Measurements from ENCODE around the gene TRIM52. TPM values are rescaled to one million over a fixed set of nuclear protein-coding genes. Genes with fewer than 3 reads are reported as not detected.
A peak's percentile ranks its signal among the peaks of the same experiment; 100 is the strongest.

TRIM52 gene
- total RNA-seq, 1 experiment from 2014 or later, result 15.2 TPM

- H2AFZ ChIP-seq, result no peak overlapping the region
- ChIA-PET CTCF (no interaction called here), POLR2A (ENCODE audit: unreplicated experiment) (no interaction called here)
- peaks cover 14% of the 10 kb centered on the region; the same call in 1 of the 2 replicates for H4K20me1 ChIP-seq (ENCODE audit: insufficient read depth)
- H3K79me2 ChIP-seq (ENCODE audit: low read depth), result peaks cover 29% of the 10 kb centered on the region
- H3K9me2 ChIP-seq (ENCODE audit: insufficient read depth), result no peaks in the 10 kb centered on the region
- H3K27me3 ChIP-seq (ENCODE audit: insufficient read depth, low read depth), result no peaks in the 10 kb centered on the region
- no TSS peak for BruUV-seq (replicated peaks)
- no peaks in the 10 kb centered on the region for H3K9me3 ChIP-seq (ENCODE audit: insufficient read depth, low read depth)
- intact Hi-C loops (cut with micrococcal nuclease; ENCODE audit: unreplicated experiment), result loop anchor here (5.0 kb wide), 1 partner anchor 401 kb away; the partner anchor contains the start of gene ZFP62
- TF ChIP-seq CTCF (conservative IDR thresholded peaks at IDR 0.05) (no peak), EZH2 (IDR thresholded peaks at IDR 0.05; ENCODE audit: low read depth) (no peak)
- no peak overlapping the region for H3K27ac ChIP-seq
- H3K4me2 ChIP-seq, result no peak overlapping the region
- no peak overlapping the region for H3K4me3 ChIP-seq
- DNase-seq, result no peak
- H3K4me1 ChIP-seq (replicated peaks; ENCODE audit: insufficient read depth), result peaks cover 17% of the 10 kb centered on the region
- no peaks in the 10 kb centered on the region for H3K36me3 ChIP-seq (ENCODE audit: low read depth)
- H3F3A ChIP-seq (ENCODE audit: insufficient read depth, low read depth), result peaks cover 14% of the 10 kb centered on the region
Measured at GRCh38 chr5:181263633-181264032, 2.7 kb upstream of the TRIM52 start.

GRCh38 chr5:181261320-181262049 is 542 bp upstream of the TRIM52 start:
- ChIA-PET CTCF (interaction anchor here (0.7 kb wide), 1 partner anchor 105 kb away, joined by 4 read pairs; no protein-coding TSS in a partner anchor), POLR2A (ENCODE audit: unreplicated experiment) (interaction anchor here (0.5 to 1.0 kb wide), 2 partner anchors 10 to 18 kb away, joined by 4 to 6 read pairs; partner anchors contain the start of gene RACK1)
- intact Hi-C loops (cut with micrococcal nuclease; ENCODE audit: unreplicated experiment), result loop anchor here (1.0 to 5.0 kb wide), 3 partner anchors 15 to 399 kb away; partner anchors contain the start of gene ZFP62
- Histone ChIP-seq H3K9me2 (ENCODE audit: insufficient read depth) (no peaks in the 10 kb centered on the region), H3F3A (ENCODE audit: insufficient read depth, low read depth) (peaks cover 33% of the 10 kb centered on the region), H3K79me2 (ENCODE audit: low read depth) (peaks cover 46% of the 10 kb centered on the region), H3K4me2 (peak overlapping the region; percentile 99), H2AFZ (peak overlapping the region; percentile 99), H4K20me1 (ENCODE audit: insufficient read depth) (peaks cover 32% of the 10 kb centered on the region), H3K4me3 (peak overlapping the region; percentile 96), H3K27me3 (ENCODE audit: insufficient read depth, low read depth) (no peaks in the 10 kb centered on the region), H3K27ac (peak overlapping the region; percentile 66), H3K36me3 (ENCODE audit: low read depth) (peaks cover 11% of the 10 kb centered on the region; the same call in 1 of the 2 replicates), H3K9me3 (ENCODE audit: insufficient read depth, low read depth) (no peaks in the 10 kb centered on the region), H3K4me1 (replicated peaks; ENCODE audit: insufficient read depth) (peaks cover 29% of the 10 kb centered on the region)
- TSS peak; percentile 24 for BruUV-seq (replicated peaks)
- DNase-seq, result peak in 1 of 2 experiments; percentile 71
- no peak for TF ChIP-seq EZH2 (IDR thresholded peaks at IDR 0.05; ENCODE audit: low read depth)
- no peak for TF ChIP-seq CTCF (conservative IDR thresholded peaks at IDR 0.05)

- H3K79me2 ChIP-seq (ENCODE audit: low read depth), result peaks cover 60% of the 10 kb centered on the region
- no peak for DNase-seq
- H3K4me2 ChIP-seq, result peak overlapping the region; percentile 99
- no TSS peak for BruUV-seq (replicated peaks)
- peak overlapping the region; percentile 96 for H3K4me3 ChIP-seq
- intact Hi-C loops (cut with micrococcal nuclease; ENCODE audit: unreplicated experiment), result loop anchor here (2.0 to 5.0 kb wide), 2 partner anchors 13 to 398 kb away; partner anchors contain the start of gene ZFP62
- H3K9me2 ChIP-seq (ENCODE audit: insufficient read depth), result no peaks in the 10 kb centered on the region
- H3K36me3 ChIP-seq (ENCODE audit: low read depth), result peaks cover 21% of the 10 kb centered on the region; the same call in 1 of the 2 replicates
- ChIA-PET POLR2A (ENCODE audit: unreplicated experiment) (interaction anchor here (0.7 kb wide), 1 partner anchor 11 kb away, joined by 3 read pairs; no protein-coding TSS in a partner anchor), CTCF (no interaction called here)
- H3K9me3 ChIP-seq (ENCODE audit: insufficient read depth, low read depth), result no peaks in the 10 kb centered on the region
- peaks cover 42% of the 10 kb centered on the region for H3F3A ChIP-seq (ENCODE audit: insufficient read depth, low read depth)
- peak overlapping the region; percentile 99 for H2AFZ ChIP-seq
- H3K4me1 ChIP-seq (replicated peaks; ENCODE audit: insufficient read depth), result peaks cover 37% of the 10 kb centered on the region
- H3K27me3 ChIP-seq (ENCODE audit: insufficient read depth, low read depth), result no peaks in the 10 kb centered on the region
- peaks cover 45% of the 10 kb centered on the region for H4K20me1 ChIP-seq (ENCODE audit: insufficient read depth)
- TF ChIP-seq CTCF (conservative IDR thresholded peaks at IDR 0.05), result no peak
- TF ChIP-seq EZH2 (IDR thresholded peaks at IDR 0.05; ENCODE audit: low read depth), result no peak
- peak overlapping the region; percentile 24; the same call in 1 of the 2 replicates for H3K27ac ChIP-seq
Measured at GRCh38 chr5:181259974-181260719, 796 bp downstream of the TRIM52 start.

Measured in PC-9 (cell line).